SK-N-SH treated with all-trans-retinoic acid at 6 μM for 48 hours (cell line): ENCODE results near the gene TRMT112.

Experiments used
- BACH2 ChIP-seq: fragments of 250-450 bp; sonication (Bioruptor Pico); IDR thresholded peaks from 2 replicates; pipeline ENCODE4 v1.9.0; 2021; ENCODE audit warnings: mild to moderate bottlenecking, borderline replicate concordance
- PATZ1 ChIP-seq: fragments of 250-450 bp; sonication (Bioruptor Pico); IDR thresholded peaks from 2 replicates; pipeline ENCODE4 v1.8.0; 2020; ENCODE audit warnings: mild to moderate bottlenecking, moderate library complexity, borderline replicate concordance
- RARB ChIP-seq: fragments of 250-450 bp; sonication (Bioruptor Pico); IDR thresholded peaks from 2 replicates; pipeline ENCODE4 v1.8.0; 2021; ENCODE audit warnings: mild to moderate bottlenecking, moderate library complexity
- TOX ChIP-seq: fragments of 250-450 bp; sonication (Bioruptor Pico); IDR thresholded peaks from 2 replicates; pipeline ENCODE4 v1.8.0; 2021; ENCODE audit warnings: mild to moderate bottlenecking, moderate library complexity, borderline replicate concordance
- ZC3H10 ChIP-seq: fragments of 250-450 bp; sonication (Bioruptor Pico); IDR thresholded peaks from 2 replicates; pipeline ENCODE4 v1.5.1; 2021; ENCODE audit warnings: mild to moderate bottlenecking, moderate library complexity
- TF ChIP-seq, protein P1 (sequence below): fragments of 250-450 bp; sonication (Bioruptor Pico); IDR thresholded peaks from 2 replicates; pipeline ENCODE4 v1.5.1; 2020; ENCODE audit warnings: low read depth, mild to moderate bottlenecking, moderate library complexity

DNA sequence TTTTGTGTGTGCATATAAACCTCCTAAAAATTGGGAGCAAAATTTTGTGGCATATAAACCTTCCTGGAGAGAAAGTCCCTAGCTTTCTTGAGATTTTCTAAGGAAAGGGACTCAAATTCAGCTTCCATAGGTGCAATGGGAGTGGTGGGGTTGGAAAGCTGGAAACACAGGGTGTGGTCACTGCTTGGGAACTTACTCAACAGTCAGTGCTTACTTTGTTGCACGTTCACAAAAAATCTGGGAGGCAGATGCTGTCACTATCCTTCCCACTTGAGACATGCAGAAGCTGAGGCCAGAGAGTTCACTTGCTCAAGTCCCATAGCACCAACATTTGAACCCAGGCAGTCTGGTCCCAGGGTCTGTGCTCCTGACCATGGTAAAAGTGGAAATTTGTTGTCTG, 21.1 kb downstream of the TRMT112 start:
- TF ChIP-seq, protein P1, sequence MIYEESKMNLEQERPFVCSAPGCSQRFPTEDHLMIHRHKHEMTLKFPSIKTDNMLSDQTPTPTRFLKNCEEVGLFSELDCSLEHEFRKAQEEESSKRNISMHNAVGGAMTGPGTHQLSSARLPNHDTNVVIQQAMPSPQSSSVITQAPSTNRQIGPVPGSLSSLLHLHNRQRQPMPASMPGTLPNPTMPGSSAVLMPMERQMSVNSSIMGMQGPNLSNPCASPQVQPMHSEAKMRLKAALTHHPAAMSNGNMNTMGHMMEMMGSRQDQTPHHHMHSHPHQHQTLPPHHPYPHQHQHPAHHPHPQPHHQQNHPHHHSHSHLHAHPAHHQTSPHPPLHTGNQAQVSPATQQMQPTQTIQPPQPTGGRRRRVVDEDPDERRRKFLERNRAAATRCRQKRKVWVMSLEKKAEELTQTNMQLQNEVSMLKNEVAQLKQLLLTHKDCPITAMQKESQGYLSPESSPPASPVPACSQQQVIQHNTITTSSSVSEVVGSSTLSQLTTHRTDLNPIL (CRISPR knock-in tag), result no peak
- TF ChIP-seq BACH2 (CRISPR knock-in tag), result no peak
- no peak for TF ChIP-seq TOX (CRISPR knock-in tag)
- no peak for TF ChIP-seq PATZ1
- no peak for TF ChIP-seq RARB
- no peak for TF ChIP-seq ZC3H10 (CRISPR knock-in tag)
